HepG2 (cell line): ENCODE data around the gene CDCA5. TPM values are rescaled to one million over a fixed set of nuclear protein-coding genes. Genes with fewer than 3 reads are reported as not detected.

Experiments used
- ATF7-NPFF ChIP-seq: sonication (generic); formaldehyde crosslinking; IDR thresholded peaks from 2 replicates; pipeline ENCODE4 v1.8.1; 2023; ENCODE audit warnings: mild to moderate bottlenecking, low read depth, missing genetic modification reagents, moderate library complexity
- BORCS8-MEF2B ChIP-seq: sonication (generic); formaldehyde crosslinking; IDR thresholded peaks from 2 replicates; pipeline ENCODE4 v1.8.0; 2022; ENCODE audit warnings: mild to moderate bottlenecking, missing genetic modification reagents
- DZIP1 ChIP-seq: sonication (generic); formaldehyde crosslinking; IDR thresholded peaks from 2 replicates; pipeline ENCODE4 v1.5.0; 2020; ENCODE audit warnings: mild to moderate bottlenecking, missing genetic modification reagents
- GATAD1 ChIP-seq: IDR thresholded peaks from 2 replicates; pipeline ENCODE4 v1.6.1; 2016; ENCODE audit warnings: missing genetic modification reagents, missing compliant biosample characterization
- HDAC6 ChIP-seq: fragments of 200-600 bp; sonication (generic); IDR thresholded peaks from 2 replicates; pipeline ENCODE4 v1.7.0; 2017; ENCODE audit warnings: mild to moderate bottlenecking, antibody characterized with exemption, low read length, low read depth
- HES4 ChIP-seq: sonication (generic); formaldehyde crosslinking; IDR thresholded peaks from 2 replicates; pipeline ENCODE4 v1.9.0; 2021; ENCODE audit warnings: mild to moderate bottlenecking, missing genetic modification reagents, borderline replicate concordance
- HIVEP1 ChIP-seq: sonication (generic); formaldehyde crosslinking; IDR thresholded peaks from 2 replicates; pipeline ENCODE4 v1.4.0; 2020; ENCODE audit warnings: mild to moderate bottlenecking, missing genetic modification reagents
- IKZF4 ChIP-seq: sonication (generic); formaldehyde crosslinking; IDR thresholded peaks from 2 replicates; pipeline ENCODE4 v1.5.1; 2020; ENCODE audit warnings: borderline replicate concordance, mild to moderate bottlenecking, low read depth, missing genetic modification reagents; ENCODE audit errors: not compliant biosample characterization
- IKZF5 ChIP-seq: IDR thresholded peaks from 2 replicates; pipeline ENCODE4 v1.6.1; 2018; ENCODE audit warnings: missing genetic modification reagents, mild to moderate bottlenecking, missing compliant biosample characterization
- ISX ChIP-seq: sonication (generic); formaldehyde crosslinking; conservative IDR thresholded peaks from 2 replicates; pipeline ENCODE4 v1.5.0; 2020; ENCODE audit warnings: missing genetic modification reagents
- MYC ChIP-seq: sonication (generic); formaldehyde crosslinking; IDR thresholded peaks from 2 replicates; pipeline ENCODE4 v1.9.0; 2021; ENCODE audit warnings: missing genetic modification reagents, borderline replicate concordance
- NFKB2 ChIP-seq: sonication (generic); formaldehyde crosslinking; IDR thresholded peaks from 2 replicates; pipeline ENCODE4 v1.4.0; 2020; ENCODE audit warnings: missing genetic modification reagents, borderline replicate concordance
- PAWR ChIP-seq: sonication (generic); formaldehyde crosslinking; IDR thresholded peaks from 2 replicates; pipeline ENCODE4 v1.4.0; 2020; ENCODE audit warnings: missing genetic modification reagents, mild to moderate bottlenecking, borderline replicate concordance
- RAD51 ChIP-seq: fragments of 450-650 bp; IDR thresholded peaks from 2 replicates; pipeline ENCODE4 v1.6.1; 2016; ENCODE audit warnings: borderline replicate concordance
- RFXANK ChIP-seq: IDR thresholded peaks from 2 replicates; pipeline ENCODE4 v1.6.1; 2016
- RFXAP ChIP-seq: sonication (generic); formaldehyde crosslinking; IDR thresholded peaks from 2 replicates; pipeline ENCODE4 v1.4.0; 2020; ENCODE audit warnings: missing genetic modification reagents, borderline replicate concordance
- SP1 ChIP-seq, 2 experiments: fragments of 450-650 bp in 1 of 2; sonication (generic) in 1 of 2; formaldehyde crosslinking in 1 of 2; IDR thresholded peaks; 2 replicates each; pipeline versions ENCODE4 v1.4.0 to v1.6.1; 2016 to 2020; ENCODE audit warnings: missing genetic modification reagents in 1 of 2
- U2AF1 ChIP-seq: fragments of 200-400 bp; formaldehyde crosslinking; optimal IDR thresholded peaks from 2 replicates; pipeline ENCODE3; 2017; ENCODE audit warnings: mild to moderate bottlenecking, low read depth, low read length
- ZNF275 ChIP-seq: sonication (generic); formaldehyde crosslinking; IDR thresholded peaks from 2 replicates; pipeline ENCODE4 v1.8.0; 2022; ENCODE audit warnings: missing genetic modification reagents, mild to moderate bottlenecking, inconsistent platforms, borderline replicate concordance
- ZNF460 ChIP-seq: sonication (generic); formaldehyde crosslinking; IDR thresholded peaks from 2 replicates; pipeline ENCODE4 v1.5.1; 2020; ENCODE audit warnings: missing genetic modification reagents, mild to moderate bottlenecking, borderline replicate concordance
- ZNF501 ChIP-seq: sonication (generic); formaldehyde crosslinking; IDR thresholded peaks from 2 replicates; pipeline ENCODE4 v1.5.1; 2020; ENCODE audit warnings: mild to moderate bottlenecking, moderate library complexity, missing genetic modification reagents
- ZNF7 ChIP-seq: IDR thresholded peaks from 2 replicates; pipeline ENCODE4 v1.6.1; 2016; ENCODE audit warnings: missing biosample characterization, missing genetic modification reagents
- ZNF773 ChIP-seq: sonication (generic); formaldehyde crosslinking; IDR thresholded peaks from 2 replicates; pipeline ENCODE4 v1.4.0; 2020; ENCODE audit warnings: missing genetic modification reagents, borderline replicate concordance
- polyA plus RNA-seq, 8 experiments: library from polyadenylated mRNA; depleted of rRNA in 3 of 8; stranded (reverse) in 7 of 8; unstranded in 1 of 8; fragments of >200 nt; fragmentation: Illumina TruSeq in 4 of 8; extraction: Trizol in 4 of 8; gene quantifications; 2 replicates each; pipeline versions ENCODE4 v1.2.1 to v1.2.3, GENCODE V29; 2011 to 2016; ENCODE audit warnings: low read depth in 4 of 8, missing spikeins in 1 of 8, mixed read lengths in 1 of 8; ENCODE audit not compliant: insufficient read depth in 1 of 8
- total RNA-seq, 5 experiments: library from RNA; depleted of rRNA; stranded (reverse); fragments of >200 nt; fragmentation: Illumina TruSeq; extraction: Trizol; gene quantifications; 2 replicates each; pipeline ENCODE4 v1.2.3, GENCODE V29; 2016; ENCODE audit warnings: low read depth in 1 of 5
- TF ChIP-seq, protein P1 (sequence below): sonication (generic); formaldehyde crosslinking; IDR thresholded peaks from 2 replicates; pipeline ENCODE4 v1.8.0; 2023; ENCODE audit warnings: mild to moderate bottlenecking, missing genetic modification reagents

Gene CDCA5
- total and polyA plus RNA-seq, 2 of the 13 experiments (the other 11 are each of a cell fraction or from before 2014, with no cell fraction given) = 13.5 to 50.6 TPM

DNA sequence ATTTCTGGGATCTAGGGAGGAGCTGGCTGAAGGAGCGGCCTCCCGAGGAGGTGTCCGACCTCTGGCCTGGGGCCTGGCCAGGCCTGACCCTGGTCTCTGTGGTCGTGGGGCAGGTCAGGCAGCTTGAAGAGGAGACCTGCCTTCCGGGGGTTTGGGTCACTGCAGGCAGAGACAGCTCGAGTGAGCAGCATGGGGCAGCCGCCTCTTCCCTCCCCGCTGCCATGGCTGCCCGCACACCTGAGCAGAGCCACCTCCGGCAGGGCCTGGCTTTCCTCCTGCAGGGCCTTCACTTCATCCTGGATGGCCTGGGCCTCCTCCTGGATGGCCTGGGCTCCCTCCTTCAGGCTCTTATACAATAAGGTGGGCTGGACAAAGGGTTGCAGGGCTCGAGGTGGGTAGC is 17.5 kb downstream of the CDCA5 start (continued):
- TF ChIP-seq ZNF773 (no peak), SP1 (IDR thresholded peaks at IDR 0.05) (no peak), SP1 (CRISPR knock-in tag; IDR thresholded peaks at IDR 0.05) (no peak), RFXANK (CRISPR knock-in tag) (no peak), MYC (CRISPR knock-in tag) (peak; percentile 54; the same call in 1 of the 2 replicates), PAWR (CRISPR knock-in tag) (no peak), RAD51 (no peak), BORCS8-MEF2B (CRISPR knock-in tag) (0 out of 2 replicates have a peak, but pooled peaks have one; percentile 26), ZNF460 (CRISPR knock-in tag) (no peak), U2AF1 (no peak), DZIP1 (CRISPR knock-in tag) (no peak), ZNF501 (CRISPR knock-in tag) (no peak), NFKB2 (CRISPR knock-in tag) (0 out of 2 replicates have a peak, but pooled peaks have one; percentile 45), ATF7-NPFF (CRISPR knock-in tag) (no peak), RFXAP (CRISPR knock-in tag) (0 out of 2 replicates have a peak, but pooled peaks have one; percentile 28), IKZF5 (CRISPR knock-in tag) (no peak), HIVEP1 (CRISPR knock-in tag) (no peak), HES4 (no peak), GATAD1 (CRISPR knock-in tag) (peak; percentile 21; the same call in 1 of the 2 replicates), ZNF7 (CRISPR knock-in tag) (no peak), HDAC6 (no peak), ISX (CRISPR knock-in tag) (no peak), IKZF4 (CRISPR knock-in tag) (peak; percentile 67), ZNF275 (CRISPR knock-in tag) (no peak)
- TF ChIP-seq, protein P1, sequence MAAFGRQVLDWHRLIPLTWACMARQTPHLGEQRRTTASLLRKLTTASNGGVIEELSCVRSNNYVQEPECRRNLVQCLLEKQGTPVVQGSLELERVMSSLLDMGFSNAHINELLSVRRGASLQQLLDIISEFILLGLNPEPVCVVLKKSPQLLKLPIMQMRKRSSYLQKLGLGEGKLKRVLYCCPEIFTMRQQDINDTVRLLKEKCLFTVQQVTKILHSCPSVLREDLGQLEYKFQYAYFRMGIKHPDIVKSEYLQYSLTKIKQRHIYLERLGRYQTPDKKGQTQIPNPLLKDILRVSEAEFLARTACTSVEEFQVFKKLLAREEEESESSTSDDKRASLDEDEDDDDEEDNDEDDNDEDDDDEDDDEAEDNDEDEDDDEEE (CRISPR knock-in tag) = 0 out of 2 replicates have a peak, but pooled peaks have one; percentile 61
